ENCODE data around the gene CAMTA1. TPM values are rescaled to one million over a fixed set of nuclear protein-coding genes. Genes with fewer than 3 reads are reported as not detected.

CAMTA1 gene
- total and polyA plus RNA-seq, 9 of the 15 experiments (the other 6 are each of a cell fraction or from before 2014, with no cell fraction given) = 43.9 to 161 (median 65.9) TPM

GRCh38 chr1:7666249-7666648 lies 881.0 kb downstream of the CAMTA1 start:
- FAIRE-seq (no peak), DNase-seq (ENCODE audit: extremely low read depth in 1 of 4, low spot score in 3 of 4) (no peak), ATAC-seq (no peak)
- no peak overlapping the region for H3K27ac ChIP-seq (ENCODE audit: extremely low read depth, low read depth, low read length)
- in situ Hi-C loops (cut with MboI) (loop anchor here (10.0 to 25.0 kb wide), 2 partner anchors 349 to 646 kb away; partner anchors contain the start of gene SLC45A1), intact Hi-C loops (cut with micrococcal nuclease) (loop anchor here (2.0 to 5.0 kb wide), 3 partner anchors 237 to 681 kb away; no protein-coding TSS in a partner anchor)
- H2AFZ ChIP-seq (ENCODE audit: low read depth, low read length) = no peak overlapping the region
- no peaks in the 10 kb centered on the region for H3K79me2 ChIP-seq (ENCODE audit: control insufficient read depth, insufficient read depth, low read length)
- no peaks in the 10 kb centered on the region for H3K9me3 ChIP-seq (replicated peaks; ENCODE audit: control insufficient read depth, insufficient read depth, low read depth, low read length)
- H3K27me3 ChIP-seq (ENCODE audit: control insufficient read depth in 2 of 2, insufficient read depth in 2 of 2, low read length in 2 of 2) = peaks cover 27 to 64% of the 10 kb centered on the region in 2 experiments; a peak in 4 of 5 replicates
- H3K4me1 ChIP-seq (replicated peaks in 1 of 2; ENCODE audit: control insufficient read depth in 2 of 2, insufficient read depth in 2 of 2, low read length in 2 of 2) = peaks cover 0 to 35% of the 10 kb centered on the region in 2 experiments; a peak in 2 of 5 replicates
- H3K4me2 ChIP-seq (ENCODE audit: insufficient read depth, low read length) = no peak overlapping the region
- 3% methylated on average over 6 of the region's 6 CpGs for WGBS (ENCODE audit: insufficient coverage, low coverage, missing lambda C conversion rate)
- peaks cover 24% of the 10 kb centered on the region for H4K20me1 ChIP-seq (replicated peaks; ENCODE audit: control insufficient read depth, insufficient read depth, low read length)
- POLR2A ChIA-PET = interaction anchor here (0.7 to 1.1 kb wide), 3 partner anchors 14 to 105 kb away, joined by 3 to 4 read pairs (median 4); no protein-coding TSS in a partner anchor
- H3K9me1 ChIP-seq (ENCODE audit: control insufficient read depth, insufficient read depth, low read length) = no peaks in the 10 kb centered on the region
- H3K36me3 ChIP-seq (ENCODE audit: control insufficient read depth, insufficient read depth, low read length) = no peaks in the 10 kb centered on the region
- no peak overlapping the region for H3K9ac ChIP-seq (ENCODE audit: insufficient read depth in 1 of 2, low read depth in 2 of 2, low read length in 2 of 2)
- no TSS peak for BruUV-seq (replicated peaks)
- TF ChIP-seq HDAC1 (IDR thresholded peaks at IDR 0.05) (no peak), HMBOX1 (IDR thresholded peaks at IDR 0.05) (no peak), JUNB (CRISPR knock-in tag; conservative IDR thresholded peaks at IDR 0.05) (no peak), HNRNPL (IDR thresholded peaks at IDR 0.05; ENCODE audit: low read depth, low read length) (no peak), ATF4 (CRISPR knock-in tag; IDR thresholded peaks at IDR 0.05) (no peak), SMAD1 (IDR thresholded peaks at IDR 0.05; ENCODE audit: low read depth, low read length, partially characterized antibody) (no peak), MITF (IDR thresholded peaks at IDR 0.05) (no peak), NCOA2 (IDR thresholded peaks at IDR 0.05; ENCODE audit: partially characterized antibody in 2 of 2) (no peak), THRB (CRISPR knock-in tag; conservative IDR thresholded peaks at IDR 0.05) (no peak), NFE2L1 (tag; IDR thresholded peaks at IDR 0.05; ENCODE audit: borderline replicate concordance, low read depth) (no peak), JUND (IDR thresholded peaks at IDR 0.05; ENCODE audit: borderline replicate concordance, low read depth, low read length) (no peak), JUND (tag; IDR thresholded peaks at IDR 0.05; ENCODE audit: borderline replicate concordance, low read depth, low read length) (no peak)
- no peak overlapping the region for H3K4me3 ChIP-seq
- CTCF ChIA-PET (ENCODE audit: low intra/inter-chr PET ratio) = interaction anchor here (3.3 to 5.0 kb wide), 3 partner anchors 85 to 350 kb away, joined by 25 to 58 read pairs (median 43); no protein-coding TSS in a partner anchor
